IMR-90 (cell line): ENCODE results near the gene ITGA1. TPM values are rescaled to one million over a fixed set of nuclear protein-coding genes. Genes with fewer than 3 reads are reported as not detected.

ENCODE experiments used
- ATAC-seq: fragments of 200-7000 bp; cut with Tn5 transposase; 2 replicates; pipeline ENCODE4 v1.9.1; 2020; ENCODE audit warnings: low read depth, mild to moderate bottlenecking, moderate library complexity
- BruUV-seq: library from RNA; stranded (reverse); fragments of 400-500 nt; replicated peaks from 2 replicates; lab custom pipeline; 2021; lab: Mats Ljungman, UMichigan
- CTCF ChIA-PET: fragments of 300-600 bp; formaldehyde crosslinking; extraction: SDS; loops from one replicate; lab custom pipeline; 2021; ENCODE audit warnings: antibody characterized with exemption; lab: Yijun Ruan, JAX
- POLR2A ChIA-PET: fragments of 300-600 bp; sonication (Branson Sonifier 250); formaldehyde crosslinking; loops from one replicate; lab custom pipeline; 2022; ENCODE audit warnings: antibody characterized with exemption; ENCODE audit not compliant: unreplicated experiment; lab: Charles Lee
- DNase-seq: peaks from one replicate; pipeline ENCODE4 v3.0.0; 2013
- H2AFZ ChIP-seq: replicated peaks from 2 replicates; pipeline ENCODE3; 2013; ENCODE audit warnings: low read length, mild to moderate bottlenecking; ENCODE audit not compliant: poor library complexity
- H2AK5ac ChIP-seq: 2 replicates; pipeline ENCODE4 v1.6.1; 2013; ENCODE audit warnings: low read depth, low read length, inconsistent platforms
- H2AK9ac ChIP-seq: replicated peaks from 2 replicates; pipeline ENCODE3; 2013; ENCODE audit warnings: mild to moderate bottlenecking, low read depth, low read length, moderate library complexity; ENCODE audit not compliant: poor library complexity
- H2BK120ac ChIP-seq: 2 replicates; pipeline ENCODE4 v1.6.1; 2013; ENCODE audit warnings: low read depth, low read length, inconsistent platforms
- H2BK15ac ChIP-seq: 3 replicates; pipeline ENCODE4 v1.6.1; 2013; ENCODE audit warnings: low read depth, low read length, inconsistent platforms
- H2BK20ac ChIP-seq: 2 replicates; pipeline ENCODE4 v1.6.1; 2013; ENCODE audit warnings: low read depth, mild to moderate bottlenecking, inconsistent platforms, low read length, moderate library complexity
- H2BK5ac ChIP-seq: 2 replicates; pipeline ENCODE4 v1.6.1; 2013; ENCODE audit warnings: mild to moderate bottlenecking, low read depth, low read length, inconsistent platforms; ENCODE audit not compliant: poor library complexity, severe bottlenecking
- H3K14ac ChIP-seq: replicated peaks from 2 replicates; pipeline ENCODE4 v1.6.1; 2013; ENCODE audit warnings: low read depth, low read length, inconsistent platforms
- H3K18ac ChIP-seq: 2 replicates; pipeline ENCODE4 v1.6.1; 2013; ENCODE audit warnings: low read depth, low read length, control low read depth
- H3K23ac ChIP-seq: 2 replicates; pipeline ENCODE4 v1.6.1; 2013; ENCODE audit warnings: low read depth, low read length, inconsistent platforms
- H3K27ac ChIP-seq: 2 replicates; pipeline ENCODE4 v1.5.1; 2013; ENCODE audit warnings: mild to moderate bottlenecking, control low read depth, low read length; ENCODE audit not compliant: insufficient read depth
- H3K27me3 ChIP-seq: 2 replicates; pipeline ENCODE4 v1.6.1; 2013; ENCODE audit warnings: low read length; ENCODE audit not compliant: control insufficient read depth, insufficient read depth
- H3K36me3 ChIP-seq: 2 replicates; pipeline ENCODE4 v1.6.1; 2013; ENCODE audit warnings: low read length, mixed read lengths; ENCODE audit not compliant: control insufficient read depth, insufficient read depth
- H3K4ac ChIP-seq: 2 replicates; pipeline ENCODE4 v1.6.1; 2013; ENCODE audit warnings: low read depth, low read length, inconsistent platforms
- H3K4me1 ChIP-seq: 2 replicates; pipeline ENCODE4 v1.6.1; 2013; ENCODE audit warnings: low read length, mixed read lengths; ENCODE audit not compliant: control insufficient read depth, insufficient read depth
- H3K4me2 ChIP-seq: 2 replicates; pipeline ENCODE4 v1.6.1; 2013; ENCODE audit warnings: low read depth, mild to moderate bottlenecking, control low read depth, low read length, moderate library complexity
- H3K4me3 ChIP-seq: 2 replicates; pipeline ENCODE4 v1.5.1; 2013; ENCODE audit warnings: low read depth, mild to moderate bottlenecking, control low read depth, low read length, moderate library complexity; ENCODE audit not compliant: insufficient read depth
- H3K56ac ChIP-seq: 2 replicates; pipeline ENCODE4 v1.6.1; 2013; ENCODE audit warnings: low read length, inconsistent platforms; ENCODE audit not compliant: insufficient read depth; ENCODE audit errors: extremely low read depth
- H3K79me1 ChIP-seq, 2 experiments: 2 replicates each; pipeline ENCODE4 v1.6.1; 2013; ENCODE audit warnings: low read length in 2 of 2, inconsistent platforms in 1 of 2, low read depth in 1 of 2
- H3K9ac ChIP-seq: 2 replicates; pipeline ENCODE4 v1.6.1; 2013; ENCODE audit warnings: low read depth, low read length, control low read depth
- H3K9me1 ChIP-seq: 2 replicates; pipeline ENCODE4 v1.6.1; 2013; ENCODE audit warnings: low read length, inconsistent platforms; ENCODE audit not compliant: insufficient read depth
- H3K9me3 ChIP-seq: 2 replicates; pipeline ENCODE4 v1.6.1; 2013; ENCODE audit warnings: low read length; ENCODE audit not compliant: control insufficient read depth, insufficient read depth
- H4K20me1 ChIP-seq: 2 replicates; pipeline ENCODE4 v1.6.1; 2013; ENCODE audit warnings: low read length, inconsistent platforms; ENCODE audit not compliant: insufficient read depth
- H4K5ac ChIP-seq: 2 replicates; pipeline ENCODE4 v1.6.1; 2013; ENCODE audit warnings: mild to moderate bottlenecking, low read depth, low read length, control low read depth
- H4K8ac ChIP-seq, 2 experiments: 2 replicates each; pipeline ENCODE4 v1.6.1; 2013; ENCODE audit warnings: low read depth in 2 of 2, low read length in 2 of 2, control low read depth in 1 of 2, inconsistent platforms in 1 of 2
- H4K91ac ChIP-seq: 2 replicates; pipeline ENCODE4 v1.6.1; 2013; ENCODE audit warnings: low read depth, low read length, inconsistent platforms; ENCODE audit not compliant: insufficient read depth
- CEBPB ChIP-seq: IDR thresholded peaks from 2 replicates; pipeline ENCODE4 v1.6.1; 2012; ENCODE audit warnings: low read depth, low read length, improper control_type of control experiment
- ELK1 ChIP-seq: fragments of 150-350 bp; IDR thresholded peaks from 2 replicates; pipeline ENCODE4 v1.6.1; 2016; ENCODE audit warnings: low read depth, mild to moderate bottlenecking, low read length, moderate library complexity, borderline replicate concordance
- WGBS, 2 experiments: methylation state at CpG; one replicate each; pipeline versions ENCODE4 v1.1.5 to v1.1.7; 2013; ENCODE audit warnings: missing lambda C conversion rate in 2 of 2; ENCODE audit not compliant: insufficient read length in 1 of 2; ENCODE audit errors: extremely low coverage in 2 of 2; 5-methylcytosine and 5-hydroxymethylcytosine counted together
- dilution Hi-C: fragments of 300-500 bp; cut with HindIII; formaldehyde crosslinking; loops from one replicate; pipeline ENCODE4 v1.14.3; 2018; ENCODE audit warnings: low sequenced_read_pairs; ENCODE audit not compliant: unreplicated experiment
- in situ Hi-C: fragments of 300-500 bp; cut with MboI; formaldehyde crosslinking; loops from 3 replicates; pipeline ENCODE4 v1.14.3; 2019; ENCODE audit warnings: low sequenced_read_pairs, inconsistent platforms, mixed read lengths
- intact Hi-C: fragments of 100-400 bp; cut with micrococcal nuclease; formaldehyde crosslinking; loops from 2 replicates; pipeline ENCODE4 v1.10.0; 2022
- polyA plus RNA-seq, 3 experiments: library from polyadenylated mRNA; depleted of rRNA; stranded (reverse); fragments of >200 nt; gene quantifications; 2 replicates each; pipeline ENCODE4 v1.2.3, GENCODE V29; 2012; ENCODE audit warnings: low replicate concordance in 1 of 3
- total RNA-seq: library from RNA; depleted of rRNA; stranded (reverse); fragments of >200 nt; gene quantifications from 2 replicates; pipeline ENCODE4 v1.2.3, GENCODE V29; 2012

The ITGA1 gene
- total and polyA plus RNA-seq, 2 of the 4 experiments (the other 2 are of a cell fraction), result 22.3 to 95.2 TPM

- Histone ChIP-seq H2AK5ac (peak overlapping the region; percentile 86; the same call in 1 of the 2 replicates), H3K36me3 (no peaks in the 10 kb centered on the region), H4K20me1 (no peaks in the 10 kb centered on the region), H3K14ac (peak overlapping the region; percentile 78), H3K27me3 (no peaks in the 10 kb centered on the region), H2BK5ac (peak overlapping the region; percentile 64), H2BK20ac (peak overlapping the region; percentile 61; the same call in 1 of the 2 replicates), H4K8ac (peak overlapping the region in 1 of 2 experiments; percentile 22; a peak in 2 of 4 replicates), H3K9ac (no peak overlapping the region), H4K91ac (peak overlapping the region; percentile 36; the same call in 1 of the 2 replicates), H3K27ac (no peak overlapping the region), H3K4ac (peak overlapping the region; percentile 71; the same call in 1 of the 2 replicates), H2BK15ac (peak overlapping the region; percentile 84; the same call in 2 of the 3 replicates), H4K5ac (peak overlapping the region; percentile 89; the same call in 1 of the 2 replicates), H3K18ac (peak overlapping the region; percentile 55; the same call in 1 of the 2 replicates), H3K56ac (0 out of 2 replicates have a peak overlapping the region, but pooled peaks have one; percentile 38), H3K79me1 (peaks cover 4 to 46% of the 10 kb centered on the region in 2 experiments; a peak in 3 of 4 replicates), H3K9me3 (no peaks in the 10 kb centered on the region), H3K23ac (peak overlapping the region; percentile 51; the same call in 1 of the 2 replicates), H2BK120ac (peak overlapping the region; percentile 81), H3K4me2 (peak overlapping the region; percentile 49; the same call in 1 of the 2 replicates), H2AK9ac (peak overlapping the region; percentile 84), H3K4me3 (no peak overlapping the region), H3K4me1 (peaks cover 9% of the 10 kb centered on the region), H3K9me1 (peaks cover 10% of the 10 kb centered on the region), H2AFZ (no peak overlapping the region)
- CTCF ChIA-PET, result no interaction called here
- ATAC-seq (no peak), DNase-seq (peak; percentile 35)
- no TSS peak for BruUV-seq
- in situ Hi-C loops (no loop called here), dilution Hi-C loops (no loop called here), intact Hi-C loops (no loop called here)
- WGBS, 2 experiments, result no CpG with 5 or more reads among the region's 2 CpGs
- POLR2A ChIA-PET, result no interaction called here
- peak; percentile 67 for TF ChIP-seq CEBPB
- TF ChIP-seq ELK1, result no peak
These were observed 44.2 kb downstream of the ITGA1 start for GRCh38 chr5:52831786-52832511.
